ENCODE measurements around the gene SMARCD2. TPM values are rescaled to one million over a fixed set of nuclear protein-coding genes. Genes with fewer than 3 reads are reported as not detected.

The SMARCD2 gene
- polyA plus RNA-seq, 2 of the 4 experiments (the other 2 are of a cell fraction), result 40.4 to 52.7 TPM

DNA sequence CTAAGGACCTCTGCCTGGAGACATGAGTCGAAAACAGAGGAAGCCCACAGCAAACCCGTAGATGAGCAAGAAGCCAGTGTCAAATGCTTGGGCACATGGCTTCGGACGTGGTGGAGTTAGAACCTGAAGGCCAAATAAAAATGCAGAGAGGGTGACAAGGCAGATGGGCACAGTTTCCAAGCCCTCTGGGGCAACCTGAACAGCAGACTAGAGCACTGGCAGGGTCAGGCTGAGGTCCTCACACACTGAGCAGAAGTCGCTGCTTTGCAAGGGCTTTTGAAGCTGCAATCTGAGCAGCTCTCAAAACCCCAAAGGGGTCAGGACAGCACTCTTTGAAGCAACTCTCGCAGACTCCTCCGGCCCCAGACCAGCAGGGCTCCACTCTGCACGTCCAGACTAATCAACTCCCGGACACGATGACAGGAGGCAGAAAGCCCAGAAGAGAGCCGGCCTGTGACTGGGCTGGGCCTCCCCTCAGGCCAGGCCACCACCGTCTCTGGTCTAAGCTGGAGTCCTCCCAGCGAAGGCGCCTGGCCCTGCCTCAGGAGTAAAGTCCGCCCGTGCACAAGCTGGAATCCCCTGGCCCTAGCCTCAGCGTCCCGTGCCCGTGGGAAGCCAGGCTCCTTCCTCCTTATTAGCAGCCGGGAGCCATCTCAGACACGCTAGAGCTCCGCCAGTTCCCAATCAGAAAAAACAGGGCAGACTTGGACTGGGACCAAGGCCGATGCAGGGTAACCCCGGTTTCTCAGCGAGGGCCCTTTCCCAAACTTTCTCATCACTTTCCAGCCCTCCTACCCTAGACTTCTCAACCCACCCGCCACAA lies 924 bp downstream of the SMARCD2 start:
- peak overlapping the region; percentile 94 to 97 for H3K27ac ChIP-seq
- CTCF ChIA-PET, result interaction anchor here (1.2 to 4.3 kb wide), 4 partner anchors 9 to 24 kb away, joined by 5 to 23 read pairs (median 6); partner anchors contain the start of genes FTSJ3 and PSMC5
- peak overlapping the region; percentile 89 for H3K4me3 ChIP-seq
- POLR2A ChIA-PET, result interaction anchor here (0.9 to 1.0 kb wide), 2 partner anchors 13 to 304 kb away, joined by 3 read pairs; no protein-coding TSS in a partner anchor
- peaks cover 32% of the 10 kb centered on the region for H3K4me1 ChIP-seq
- no peaks in the 10 kb centered on the region for H3K9me3 ChIP-seq
- no peak for TF ChIP-seq RNF2 (IDR thresholded peaks at IDR 0.05; ENCODE audit: borderline replicate concordance, low read depth)
- TF ChIP-seq, protein P1, sequence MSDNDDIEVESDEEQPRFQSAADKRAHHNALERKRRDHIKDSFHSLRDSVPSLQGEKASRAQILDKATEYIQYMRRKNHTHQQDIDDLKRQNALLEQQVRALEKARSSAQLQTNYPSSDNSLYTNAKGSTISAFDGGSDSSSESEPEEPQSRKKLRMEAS (IDR thresholded peaks at IDR 0.05), result no peak; the same call in 1 of the 2 replicates
- no peak for TF ChIP-seq RARB (CRISPR knock-in tag; IDR thresholded peaks at IDR 0.05)
- TF ChIP-seq HOXA7 (CRISPR knock-in tag; IDR thresholded peaks at IDR 0.05), result no peak
- TF ChIP-seq JUNB (IDR thresholded peaks at IDR 0.05), result no peak
- TF ChIP-seq RAD21 (conservative IDR thresholded peaks at IDR 0.05 in 1 of 2, IDR thresholded peaks at IDR 0.05 in 1 of 2), result no peak
- ATAC-seq, result peak; percentile 30 to 48
- DNase-seq (ENCODE audit: low read depth in 1 of 2, low spot score in 1 of 2), result no peak
- 15% methylated on average over 23 of the region's 26 CpGs for WGBS (ENCODE audit: missing lambda C conversion rate)
- peak overlapping the region; percentile 96 for H3K4me2 ChIP-seq
- no peak for FAIRE-seq

DNA sequence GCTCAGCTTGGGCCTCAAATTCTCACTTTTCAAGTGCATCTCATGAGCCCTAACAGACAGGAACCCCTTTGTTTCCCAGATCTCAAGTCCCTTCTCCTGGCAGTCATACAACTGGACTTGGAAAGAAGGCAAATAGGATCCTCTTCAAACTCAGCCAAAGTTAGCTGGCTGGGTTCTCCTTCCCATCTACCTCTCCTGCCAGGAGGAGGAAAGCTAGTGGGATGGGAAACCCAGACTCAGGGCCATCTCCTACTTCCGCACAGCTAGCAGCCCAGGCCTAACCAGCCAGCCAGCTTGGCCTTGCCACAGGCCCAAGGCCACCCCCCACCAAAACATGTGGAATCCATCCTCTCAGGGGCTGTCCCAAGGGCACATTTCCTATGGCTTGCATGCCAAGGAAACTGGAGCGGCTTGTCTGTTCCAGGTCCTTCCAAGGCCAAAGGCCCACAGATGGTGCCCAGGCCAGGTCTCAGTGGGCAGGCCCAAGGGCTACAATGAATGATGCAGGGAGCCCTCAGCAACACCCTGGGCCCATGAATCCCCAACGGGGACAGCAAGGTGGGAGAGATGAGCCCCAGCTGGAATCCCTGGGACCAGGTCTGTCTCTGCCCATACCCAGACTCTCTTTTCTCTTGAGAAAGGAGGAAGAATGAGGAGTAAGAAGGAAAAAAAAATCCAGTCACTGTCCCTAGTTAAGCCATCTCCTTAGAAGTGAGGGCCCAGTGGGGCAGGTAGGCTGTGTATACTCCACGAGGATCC lies 1.7 kb downstream of the SMARCD2 start:
- no peak for FAIRE-seq
- no peak for ATAC-seq
- Histone ChIP-seq H3K4me1 (peaks cover 32% of the 10 kb centered on the region), H3K4me2 (peak overlapping the region; percentile 96), H3K9me3 (no peaks in the 10 kb centered on the region), H3K4me3 (peak overlapping the region; percentile 89), H3K27ac (peak overlapping the region; percentile 94 to 97)
- ChIA-PET POLR2A (interaction anchor here (0.9 to 1.0 kb wide), 2 partner anchors 13 to 305 kb away, joined by 3 read pairs; no protein-coding TSS in a partner anchor), CTCF (interaction anchor here (0.9 to 4.3 kb wide), 7 partner anchors 8 to 25 kb away, joined by 3 to 37 read pairs (median 8); partner anchors contain the start of genes FTSJ3 and PSMC5)
- 82% methylated on average over 4 of the region's 4 CpGs for WGBS (ENCODE audit: missing lambda C conversion rate)
- DNase-seq (ENCODE audit: low read depth in 1 of 2, low spot score in 1 of 2), result no peak
- no peak for TF ChIP-seq CEBPB (IDR thresholded peaks at IDR 0.05)
- no peak for TF ChIP-seq RFX5 (IDR thresholded peaks at IDR 0.05)
- no peak for TF ChIP-seq EP300 (IDR thresholded peaks at IDR 0.05)
- TF ChIP-seq, protein P2, sequence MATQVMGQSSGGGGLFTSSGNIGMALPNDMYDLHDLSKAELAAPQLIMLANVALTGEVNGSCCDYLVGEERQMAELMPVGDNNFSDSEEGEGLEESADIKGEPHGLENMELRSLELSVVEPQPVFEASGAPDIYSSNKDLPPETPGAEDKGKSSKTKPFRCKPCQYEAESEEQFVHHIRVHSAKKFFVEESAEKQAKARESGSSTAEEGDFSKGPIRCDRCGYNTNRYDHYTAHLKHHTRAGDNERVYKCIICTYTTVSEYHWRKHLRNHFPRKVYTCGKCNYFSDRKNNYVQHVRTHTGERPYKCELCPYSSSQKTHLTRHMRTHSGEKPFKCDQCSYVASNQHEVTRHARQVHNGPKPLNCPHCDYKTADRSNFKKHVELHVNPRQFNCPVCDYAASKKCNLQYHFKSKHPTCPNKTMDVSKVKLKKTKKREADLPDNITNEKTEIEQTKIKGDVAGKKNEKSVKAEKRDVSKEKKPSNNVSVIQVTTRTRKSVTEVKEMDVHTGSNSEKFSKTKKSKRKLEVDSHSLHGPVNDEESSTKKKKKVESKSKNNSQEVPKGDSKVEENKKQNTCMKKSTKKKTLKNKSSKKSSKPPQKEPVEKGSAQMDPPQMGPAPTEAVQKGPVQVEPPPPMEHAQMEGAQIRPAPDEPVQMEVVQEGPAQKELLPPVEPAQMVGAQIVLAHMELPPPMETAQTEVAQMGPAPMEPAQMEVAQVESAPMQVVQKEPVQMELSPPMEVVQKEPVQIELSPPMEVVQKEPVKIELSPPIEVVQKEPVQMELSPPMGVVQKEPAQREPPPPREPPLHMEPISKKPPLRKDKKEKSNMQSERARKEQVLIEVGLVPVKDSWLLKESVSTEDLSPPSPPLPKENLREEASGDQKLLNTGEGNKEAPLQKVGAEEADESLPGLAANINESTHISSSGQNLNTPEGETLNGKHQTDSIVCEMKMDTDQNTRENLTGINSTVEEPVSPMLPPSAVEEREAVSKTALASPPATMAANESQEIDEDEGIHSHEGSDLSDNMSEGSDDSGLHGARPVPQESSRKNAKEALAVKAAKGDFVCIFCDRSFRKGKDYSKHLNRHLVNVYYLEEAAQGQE (IDR thresholded peaks at IDR 0.05), result no peak
- no peak for TF ChIP-seq GATA3 (IDR thresholded peaks at IDR 0.05; ENCODE audit: borderline replicate concordance)
- TF ChIP-seq, protein P3, sequence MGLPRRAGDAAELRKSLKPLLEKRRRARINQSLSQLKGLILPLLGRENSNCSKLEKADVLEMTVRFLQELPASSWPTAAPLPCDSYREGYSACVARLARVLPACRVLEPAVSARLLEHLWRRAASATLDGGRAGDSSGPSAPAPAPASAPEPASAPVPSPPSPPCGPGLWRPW (IDR thresholded peaks at IDR 0.05), result no peak
- TF ChIP-seq EHF (CRISPR knock-in tag; IDR thresholded peaks at IDR 0.05), result no peak
- TF ChIP-seq, protein P4, sequence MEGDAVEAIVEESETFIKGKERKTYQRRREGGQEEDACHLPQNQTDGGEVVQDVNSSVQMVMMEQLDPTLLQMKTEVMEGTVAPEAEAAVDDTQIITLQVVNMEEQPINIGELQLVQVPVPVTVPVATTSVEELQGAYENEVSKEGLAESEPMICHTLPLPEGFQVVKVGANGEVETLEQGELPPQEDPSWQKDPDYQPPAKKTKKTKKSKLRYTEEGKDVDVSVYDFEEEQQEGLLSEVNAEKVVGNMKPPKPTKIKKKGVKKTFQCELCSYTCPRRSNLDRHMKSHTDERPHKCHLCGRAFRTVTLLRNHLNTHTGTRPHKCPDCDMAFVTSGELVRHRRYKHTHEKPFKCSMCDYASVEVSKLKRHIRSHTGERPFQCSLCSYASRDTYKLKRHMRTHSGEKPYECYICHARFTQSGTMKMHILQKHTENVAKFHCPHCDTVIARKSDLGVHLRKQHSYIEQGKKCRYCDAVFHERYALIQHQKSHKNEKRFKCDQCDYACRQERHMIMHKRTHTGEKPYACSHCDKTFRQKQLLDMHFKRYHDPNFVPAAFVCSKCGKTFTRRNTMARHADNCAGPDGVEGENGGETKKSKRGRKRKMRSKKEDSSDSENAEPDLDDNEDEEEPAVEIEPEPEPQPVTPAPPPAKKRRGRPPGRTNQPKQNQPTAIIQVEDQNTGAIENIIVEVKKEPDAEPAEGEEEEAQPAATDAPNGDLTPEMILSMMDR (IDR thresholded peaks at IDR 0.05), result no peak
- TF ChIP-seq MAFK (IDR thresholded peaks at IDR 0.05; ENCODE audit: partially characterized antibody), result no peak
- TF ChIP-seq SMC3 (IDR thresholded peaks at IDR 0.05), result no peak
- no peak for TF ChIP-seq TP53 (CRISPR knock-in tag; IDR thresholded peaks at IDR 0.05)
- no peak for TF ChIP-seq MYC (IDR thresholded peaks at IDR 0.05; ENCODE audit: borderline replicate concordance, low read length)

Measured in A549 (cell line).